HepG2 (cell line): Measurements from ENCODE around the gene LSM12. TPM values are rescaled to one million over a fixed set of nuclear protein-coding genes. Genes with fewer than 3 reads are reported as not detected.
A peak's percentile ranks its signal among the peaks of the same experiment; 100 is the strongest.

Experiments used
- CCAR2 ChIP-seq: fragments of 200-400 bp; formaldehyde crosslinking; optimal IDR thresholded peaks from 2 replicates; pipeline ENCODE3; 2018; ENCODE audit warnings: low read depth, mild to moderate bottlenecking, low read length, moderate library complexity
- CHD4 ChIP-seq: fragments of 200-600 bp; sonication (generic); IDR thresholded peaks from 2 replicates; pipeline ENCODE4 v1.7.0; 2017; ENCODE audit warnings: mild to moderate bottlenecking, low read length, borderline replicate concordance
- DR1 ChIP-seq: sonication (generic); formaldehyde crosslinking; IDR thresholded peaks from 2 replicates; pipeline ENCODE4 v1.8.0; 2021; ENCODE audit warnings: mild to moderate bottlenecking, missing genetic modification reagents, inconsistent platforms
- FOXK2 ChIP-seq: fragments of 450-650 bp; IDR thresholded peaks from 2 replicates; pipeline ENCODE4 v1.6.1; 2016
- HOXD1 ChIP-seq: sonication (generic); formaldehyde crosslinking; IDR thresholded peaks from 2 replicates; pipeline ENCODE4 v1.5.0; 2020; ENCODE audit warnings: missing genetic modification reagents
- KMT2A ChIP-seq: sonication (generic); formaldehyde crosslinking; IDR thresholded peaks from 2 replicates; pipeline ENCODE4 v1.4.0; 2020; ENCODE audit warnings: missing genetic modification reagents
- MAFF ChIP-seq: IDR thresholded peaks from 2 replicates; pipeline ENCODE4 v1.6.1; 2011; ENCODE audit warnings: low read depth, low read length, improper control_type of control experiment
- NR2C2 ChIP-seq: sonication (generic); formaldehyde crosslinking; IDR thresholded peaks from 2 replicates; pipeline ENCODE4 v1.4.0; 2020; ENCODE audit warnings: missing genetic modification reagents, mild to moderate bottlenecking, moderate library complexity, borderline replicate concordance
- STAG1 ChIP-seq: sonication (generic); formaldehyde crosslinking; IDR thresholded peaks from 2 replicates; pipeline ENCODE4 v1.4.0; 2020; ENCODE audit warnings: missing genetic modification reagents
- YY1 ChIP-seq: IDR thresholded peaks from 2 replicates; pipeline ENCODE4 v1.6.1; 2011; ENCODE audit warnings: low read length, low read depth, moderate library complexity, mild to moderate bottlenecking; ENCODE audit not compliant: insufficient read depth, insufficient replicate concordance
- ZBTB7B ChIP-seq: sonication (generic); formaldehyde crosslinking; IDR thresholded peaks from 2 replicates; pipeline ENCODE4 v1.4.0; 2020; ENCODE audit warnings: missing genetic modification reagents
- polyA plus RNA-seq, 8 experiments: library from polyadenylated mRNA; depleted of rRNA in 3 of 8; stranded (reverse) in 7 of 8; unstranded in 1 of 8; fragments of >200 nt; fragmentation: Illumina TruSeq in 4 of 8; extraction: Trizol in 4 of 8; gene quantifications; 2 replicates each; pipeline versions ENCODE4 v1.2.1 to v1.2.3, GENCODE V29; 2011 to 2016; ENCODE audit warnings: low read depth in 4 of 8, missing spikeins in 1 of 8, mixed read lengths in 1 of 8; ENCODE audit not compliant: insufficient read depth in 1 of 8
- total RNA-seq, 5 experiments: library from RNA; depleted of rRNA; stranded (reverse); fragments of >200 nt; fragmentation: Illumina TruSeq; extraction: Trizol; gene quantifications; 2 replicates each; pipeline ENCODE4 v1.2.3, GENCODE V29; 2016; ENCODE audit warnings: low read depth in 1 of 5
- TF ChIP-seq, protein P1 (sequence below): sonication (generic); formaldehyde crosslinking; conservative IDR thresholded peaks from 2 replicates; pipeline ENCODE4 v1.4.0; 2020; ENCODE audit warnings: missing genetic modification reagents
- TF ChIP-seq, protein P2 (sequence below): sonication (generic); formaldehyde crosslinking; conservative IDR thresholded peaks from 2 replicates; pipeline ENCODE4 v1.4.0; 2020; ENCODE audit warnings: mild to moderate bottlenecking, missing genetic modification reagents, moderate library complexity
- TF ChIP-seq, protein P3 (sequence below): sonication (generic); formaldehyde crosslinking; IDR thresholded peaks from 2 replicates; pipeline ENCODE4 v1.5.0; 2020; ENCODE audit warnings: mild to moderate bottlenecking, missing genetic modification reagents, moderate library complexity

LSM12 gene
- total and polyA plus RNA-seq, 2 of the 13 experiments (the other 11 are each of a cell fraction or from before 2014, with no cell fraction given): 52.8 to 55.7 TPM

DNA sequence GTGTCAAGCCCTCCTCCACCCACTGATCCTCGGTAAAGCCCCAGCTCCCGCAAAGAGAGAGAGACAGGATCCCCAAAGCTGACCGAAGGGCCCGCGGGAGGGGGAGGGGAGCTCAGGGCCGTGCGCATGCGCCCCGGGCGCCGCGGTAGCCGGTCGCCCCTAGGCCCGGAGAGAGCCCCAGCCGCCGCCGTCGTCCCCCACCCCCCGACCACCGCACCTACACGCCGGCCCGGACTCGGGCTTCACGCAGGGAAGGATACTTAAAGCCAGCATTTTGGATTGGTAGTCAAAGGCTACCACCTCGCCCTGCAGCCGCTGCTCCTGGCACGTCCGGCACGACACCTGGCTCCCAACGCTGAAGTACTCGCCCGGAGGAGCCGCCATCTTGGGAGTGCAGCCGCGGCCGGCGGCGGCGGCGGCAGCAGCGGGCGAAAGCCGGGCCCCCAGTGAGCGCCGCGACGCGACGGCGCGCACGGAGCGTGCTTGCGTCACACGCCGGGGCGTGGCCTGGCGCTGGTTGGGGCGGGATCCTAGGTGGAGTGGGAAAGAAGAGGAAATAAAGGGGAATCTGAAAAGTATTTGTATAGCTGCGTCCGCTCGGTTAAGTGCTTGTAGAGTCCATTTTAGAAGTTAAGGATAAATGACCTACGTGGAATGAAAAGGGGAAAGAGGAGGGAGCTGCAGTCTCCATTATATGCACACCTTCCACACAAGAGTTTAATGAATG lies at the start of gene LSM12 (continued):
- TF ChIP-seq, protein P1, sequence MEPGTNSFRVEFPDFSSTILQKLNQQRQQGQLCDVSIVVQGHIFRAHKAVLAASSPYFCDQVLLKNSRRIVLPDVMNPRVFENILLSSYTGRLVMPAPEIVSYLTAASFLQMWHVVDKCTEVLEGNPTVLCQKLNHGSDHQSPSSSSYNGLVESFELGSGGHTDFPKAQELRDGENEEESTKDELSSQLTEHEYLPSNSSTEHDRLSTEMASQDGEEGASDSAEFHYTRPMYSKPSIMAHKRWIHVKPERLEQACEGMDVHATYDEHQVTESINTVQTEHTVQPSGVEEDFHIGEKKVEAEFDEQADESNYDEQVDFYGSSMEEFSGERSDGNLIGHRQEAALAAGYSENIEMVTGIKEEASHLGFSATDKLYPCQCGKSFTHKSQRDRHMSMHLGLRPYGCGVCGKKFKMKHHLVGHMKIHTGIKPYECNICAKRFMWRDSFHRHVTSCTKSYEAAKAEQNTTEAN (CRISPR knock-in tag): peak; percentile 53; the same call in 1 of the 2 replicates
- TF ChIP-seq DR1 (CRISPR knock-in tag) (no peak; the same call in 1 of the 2 replicates), MAFF (no peak), CHD4 (no peak), FOXK2 (no peak), NR2C2 (CRISPR knock-in tag) (peak; percentile 89), HOXD1 (no peak; the same call in 1 of the 2 replicates), YY1 (peak; percentile 96), ZBTB7B (CRISPR knock-in tag) (no peak), KMT2A (CRISPR knock-in tag) (no peak), STAG1 (CRISPR knock-in tag) (no peak), CCAR2 (no peak)
- TF ChIP-seq, protein P2, sequence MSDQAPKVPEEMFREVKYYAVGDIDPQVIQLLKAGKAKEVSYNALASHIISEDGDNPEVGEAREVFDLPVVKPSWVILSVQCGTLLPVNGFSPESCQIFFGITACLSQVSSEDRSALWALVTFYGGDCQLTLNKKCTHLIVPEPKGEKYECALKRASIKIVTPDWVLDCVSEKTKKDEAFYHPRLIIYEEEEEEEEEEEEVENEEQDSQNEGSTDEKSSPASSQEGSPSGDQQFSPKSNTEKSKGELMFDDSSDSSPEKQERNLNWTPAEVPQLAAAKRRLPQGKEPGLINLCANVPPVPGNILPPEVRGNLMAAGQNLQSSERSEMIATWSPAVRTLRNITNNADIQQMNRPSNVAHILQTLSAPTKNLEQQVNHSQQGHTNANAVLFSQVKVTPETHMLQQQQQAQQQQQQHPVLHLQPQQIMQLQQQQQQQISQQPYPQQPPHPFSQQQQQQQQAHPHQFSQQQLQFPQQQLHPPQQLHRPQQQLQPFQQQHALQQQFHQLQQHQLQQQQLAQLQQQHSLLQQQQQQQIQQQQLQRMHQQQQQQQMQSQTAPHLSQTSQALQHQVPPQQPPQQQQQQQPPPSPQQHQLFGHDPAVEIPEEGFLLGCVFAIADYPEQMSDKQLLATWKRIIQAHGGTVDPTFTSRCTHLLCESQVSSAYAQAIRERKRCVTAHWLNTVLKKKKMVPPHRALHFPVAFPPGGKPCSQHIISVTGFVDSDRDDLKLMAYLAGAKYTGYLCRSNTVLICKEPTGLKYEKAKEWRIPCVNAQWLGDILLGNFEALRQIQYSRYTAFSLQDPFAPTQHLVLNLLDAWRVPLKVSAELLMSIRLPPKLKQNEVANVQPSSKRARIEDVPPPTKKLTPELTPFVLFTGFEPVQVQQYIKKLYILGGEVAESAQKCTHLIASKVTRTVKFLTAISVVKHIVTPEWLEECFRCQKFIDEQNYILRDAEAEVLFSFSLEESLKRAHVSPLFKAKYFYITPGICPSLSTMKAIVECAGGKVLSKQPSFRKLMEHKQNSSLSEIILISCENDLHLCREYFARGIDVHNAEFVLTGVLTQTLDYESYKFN (CRISPR knock-in tag): peak; percentile 38
- TF ChIP-seq, protein P3, sequence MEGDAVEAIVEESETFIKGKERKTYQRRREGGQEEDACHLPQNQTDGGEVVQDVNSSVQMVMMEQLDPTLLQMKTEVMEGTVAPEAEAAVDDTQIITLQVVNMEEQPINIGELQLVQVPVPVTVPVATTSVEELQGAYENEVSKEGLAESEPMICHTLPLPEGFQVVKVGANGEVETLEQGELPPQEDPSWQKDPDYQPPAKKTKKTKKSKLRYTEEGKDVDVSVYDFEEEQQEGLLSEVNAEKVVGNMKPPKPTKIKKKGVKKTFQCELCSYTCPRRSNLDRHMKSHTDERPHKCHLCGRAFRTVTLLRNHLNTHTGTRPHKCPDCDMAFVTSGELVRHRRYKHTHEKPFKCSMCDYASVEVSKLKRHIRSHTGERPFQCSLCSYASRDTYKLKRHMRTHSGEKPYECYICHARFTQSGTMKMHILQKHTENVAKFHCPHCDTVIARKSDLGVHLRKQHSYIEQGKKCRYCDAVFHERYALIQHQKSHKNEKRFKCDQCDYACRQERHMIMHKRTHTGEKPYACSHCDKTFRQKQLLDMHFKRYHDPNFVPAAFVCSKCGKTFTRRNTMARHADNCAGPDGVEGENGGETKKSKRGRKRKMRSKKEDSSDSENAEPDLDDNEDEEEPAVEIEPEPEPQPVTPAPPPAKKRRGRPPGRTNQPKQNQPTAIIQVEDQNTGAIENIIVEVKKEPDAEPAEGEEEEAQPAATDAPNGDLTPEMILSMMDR (CRISPR knock-in tag): no peak
